Trophoblast cell (in vitro differentiated cells and primary cell): ENCODE results near the gene MCF2L.

Experiments used
- DNase-seq, 2 donors: peaks; one replicate each; pipeline ENCODE4 v3.0.0-alpha.2; 2016
- H2AFZ ChIP-seq: 2 replicates; pipeline ENCODE4 v1.6.1; 2013; ENCODE audit warnings: low read length, moderate library complexity, mild to moderate bottlenecking; ENCODE audit not compliant: insufficient read depth, poor library complexity
- H2AK5ac ChIP-seq: 2 replicates; pipeline ENCODE4 v1.6.1; 2013; ENCODE audit warnings: mild to moderate bottlenecking, low read length
- H2BK120ac ChIP-seq: 2 replicates; pipeline ENCODE4 v1.6.1; 2013; ENCODE audit warnings: low read length, mild to moderate bottlenecking, moderate library complexity; ENCODE audit not compliant: insufficient read depth, poor library complexity
- H2BK12ac ChIP-seq: 2 replicates; pipeline ENCODE4 v1.6.1; 2013; ENCODE audit warnings: mild to moderate bottlenecking, low read length, moderate library complexity
- H2BK5ac ChIP-seq: 2 replicates; pipeline ENCODE4 v1.6.1; 2013; ENCODE audit warnings: low read length, low read depth, moderate library complexity, mild to moderate bottlenecking; ENCODE audit not compliant: poor library complexity
- H3K14ac ChIP-seq: 2 replicates; pipeline ENCODE4 v1.6.1; 2013; ENCODE audit warnings: mild to moderate bottlenecking, low read length
- H3K18ac ChIP-seq: 2 replicates; pipeline ENCODE4 v1.6.1; 2013; ENCODE audit warnings: mild to moderate bottlenecking, low read length
- H3K23ac ChIP-seq: 2 replicates; pipeline ENCODE4 v1.6.1; 2013; ENCODE audit warnings: low read length
- H3K27ac ChIP-seq: 2 replicates; pipeline ENCODE4 v1.5.1; 2013; ENCODE audit warnings: low read depth, mild to moderate bottlenecking, inconsistent platforms, low read length, moderate library complexity
- H3K27me3 ChIP-seq: 2 replicates; pipeline ENCODE4 v1.6.1; 2013; ENCODE audit warnings: inconsistent platforms, mild to moderate bottlenecking, low read length, moderate library complexity; ENCODE audit not compliant: insufficient read depth
- H3K36me3 ChIP-seq, 2 experiments: 1 replicate in 1 of 2; 2 replicates in 1 of 2; pipeline ENCODE4 v1.6.1; 2013; ENCODE audit warnings: low read length in 2 of 2, mild to moderate bottlenecking in 2 of 2, moderate library complexity in 1 of 2; ENCODE audit not compliant: insufficient read depth in 2 of 2, control insufficient read depth in 1 of 2
- H3K4ac ChIP-seq: 2 replicates; pipeline ENCODE4 v1.6.1; 2013; ENCODE audit warnings: low read depth, mild to moderate bottlenecking, low read length, moderate library complexity
- H3K4me1 ChIP-seq, 2 experiments: 1 replicate in 1 of 2; 2 replicates in 1 of 2; pipeline ENCODE4 v1.6.1; 2013; ENCODE audit warnings: low read length in 2 of 2, mild to moderate bottlenecking in 2 of 2, moderate library complexity in 1 of 2; ENCODE audit not compliant: insufficient read depth in 2 of 2, control insufficient read depth in 1 of 2
- H3K4me2 ChIP-seq: 2 replicates; pipeline ENCODE4 v1.6.1; 2013; ENCODE audit warnings: inconsistent platforms, mild to moderate bottlenecking, low read length, moderate library complexity
- H3K4me3 ChIP-seq: 2 replicates; pipeline ENCODE4 v1.5.1; 2013; ENCODE audit warnings: mild to moderate bottlenecking, low read depth, low read length, inconsistent platforms
- H3K79me1 ChIP-seq: one replicate; pipeline ENCODE4 v1.6.1; 2013; ENCODE audit warnings: low read length
- H3K79me2 ChIP-seq: 2 replicates; pipeline ENCODE4 v1.6.1; 2013; ENCODE audit warnings: low read length, mild to moderate bottlenecking; ENCODE audit not compliant: control insufficient read depth, insufficient read depth, poor library complexity
- H3K9ac ChIP-seq: 2 replicates; pipeline ENCODE4 v1.6.1; 2013; ENCODE audit warnings: mild to moderate bottlenecking, low read length
- H3K9me3 ChIP-seq: 2 replicates; pipeline ENCODE4 v1.6.1; 2013; ENCODE audit warnings: low read depth, mild to moderate bottlenecking, control low read depth, inconsistent platforms, low read length; ENCODE audit not compliant: insufficient read depth
- H4K12ac ChIP-seq: 2 replicates; pipeline ENCODE4 v1.6.1; 2013; ENCODE audit warnings: low read depth, mild to moderate bottlenecking, low read length, moderate library complexity
- H4K8ac ChIP-seq: 2 replicates; pipeline ENCODE4 v1.6.1; 2013; ENCODE audit warnings: low read depth, mild to moderate bottlenecking, low read length, moderate library complexity
- H4K91ac ChIP-seq: one replicate; pipeline ENCODE4 v1.6.1; 2013; ENCODE audit warnings: low read depth, mild to moderate bottlenecking, low read length, moderate library complexity
- WGBS: extraction: QIAGEN DNeasy Blood & Tissue Kit; methylation state at CpG from one replicate; pipeline ENCODE4 v1.1.7; 2013; ENCODE audit warnings: missing lambda C conversion rate; ENCODE audit not compliant: insufficient read length, insufficient coverage; ENCODE audit errors: extremely low coverage; 5-methylcytosine and 5-hydroxymethylcytosine counted together

MCF2L gene

GRCh38 chr13:113049521-113049941 lies 80.5 kb downstream of the MCF2L start:
- H3K23ac ChIP-seq: no peak overlapping the region
- WGBS: no CpG with 5 or more reads among the region's 13 CpGs

GRCh38 chr13:113049981-113050380 lies 81.0 kb downstream of the MCF2L start:
- no peak overlapping the region for H3K9ac ChIP-seq
- H4K8ac ChIP-seq: no peak overlapping the region
- WGBS: 100% methylated on average over 3 of the region's 8 CpGs

More at GRCh38 chr13:113049521-113049941, 80.5 kb downstream of the MCF2L start:
- H4K91ac ChIP-seq: no peak overlapping the region
- H3K18ac ChIP-seq: no peak overlapping the region
- no peak overlapping the region for H3K4ac ChIP-seq
- no peak overlapping the region for H3K14ac ChIP-seq
- no peak overlapping the region for H3K9ac ChIP-seq
- H3K79me2 ChIP-seq: no peaks in the 10 kb centered on the region
- DNase-seq: no peak
- H2BK120ac ChIP-seq: no peak overlapping the region
- H3K27ac ChIP-seq: no peak overlapping the region
- H3K79me1 ChIP-seq: no peaks in the 10 kb centered on the region
- peaks cover 2% of the 10 kb centered on the region for H3K9me3 ChIP-seq
- H4K12ac ChIP-seq: no peak overlapping the region
- H3K27me3 ChIP-seq: peaks cover 5% of the 10 kb centered on the region
- H2AK5ac ChIP-seq: no peak overlapping the region
- no peak overlapping the region for H2BK12ac ChIP-seq
- no peak overlapping the region for H2BK5ac ChIP-seq
- H3K4me1 ChIP-seq: no peaks in the 10 kb centered on the region
- H3K36me3 ChIP-seq: no peaks in the 10 kb centered on the region
- H3K4me3 ChIP-seq: no peak overlapping the region
- no peak overlapping the region for H2AFZ ChIP-seq
- H4K8ac ChIP-seq: no peak overlapping the region
- H3K4me2 ChIP-seq: no peak overlapping the region

GRCh38 chr13:113050734-113051431 lies 81.9 kb downstream of the MCF2L start:
- Histone ChIP-seq H3K23ac (no peak overlapping the region), H3K79me2 (no peaks in the 10 kb centered on the region), H3K27ac (no peak overlapping the region), H3K4ac (no peak overlapping the region), H3K9me3 (peaks cover 2% of the 10 kb centered on the region), H2AFZ (no peak overlapping the region), H4K8ac (no peak overlapping the region), H3K27me3 (peaks cover 5% of the 10 kb centered on the region), H4K91ac (no peak overlapping the region), H3K79me1 (no peaks in the 10 kb centered on the region), H2BK120ac (no peak overlapping the region), H2AK5ac (no peak overlapping the region), H3K36me3 (no peaks in the 10 kb centered on the region), H3K18ac (no peak overlapping the region), H4K12ac (no peak overlapping the region), H2BK5ac (no peak overlapping the region), H3K9ac (no peak overlapping the region), H3K4me3 (no peak overlapping the region), H3K4me2 (no peak overlapping the region), H3K14ac (no peak overlapping the region), H2BK12ac (no peak overlapping the region), H3K4me1 (peaks cover 0 to 5% of the 10 kb centered on the region in 2 experiments)
- WGBS: no CpG with 5 or more reads among the region's 48 CpGs
- DNase-seq: no peak

More at GRCh38 chr13:113049981-113050380, 81.0 kb downstream of the MCF2L start:
- Histone ChIP-seq H3K4me3 (peak overlapping the region; percentile 0), H3K9me3 (peaks cover 2% of the 10 kb centered on the region), H2AFZ (no peak overlapping the region), H3K4me1 (no peaks in the 10 kb centered on the region), H4K91ac (no peak overlapping the region), H3K4me2 (no peak overlapping the region), H2BK120ac (no peak overlapping the region), H3K18ac (no peak overlapping the region), H3K4ac (no peak overlapping the region), H3K79me2 (no peaks in the 10 kb centered on the region), H3K27ac (no peak overlapping the region), H3K79me1 (no peaks in the 10 kb centered on the region), H3K36me3 (no peaks in the 10 kb centered on the region), H2AK5ac (no peak overlapping the region), H3K14ac (no peak overlapping the region), H2BK5ac (no peak overlapping the region), H3K27me3 (peaks cover 5% of the 10 kb centered on the region), H3K23ac (no peak overlapping the region), H2BK12ac (no peak overlapping the region), H4K12ac (no peak overlapping the region)
- DNase-seq: no peak

GRCh38 chr13:113051641-113052040 lies 82.6 kb downstream of the MCF2L start:
- Histone ChIP-seq H4K12ac (no peak overlapping the region), H3K4ac (no peak overlapping the region), H4K91ac (no peak overlapping the region), H2BK120ac (no peak overlapping the region), H3K27ac (no peak overlapping the region), H2BK12ac (no peak overlapping the region), H3K9me3 (peaks cover 4% of the 10 kb centered on the region), H2BK5ac (no peak overlapping the region), H3K14ac (no peak overlapping the region), H3K18ac (no peak overlapping the region), H3K27me3 (peaks cover 5% of the 10 kb centered on the region), H3K23ac (no peak overlapping the region), H3K4me1 (peaks cover 0 to 5% of the 10 kb centered on the region in 2 experiments), H3K36me3 (no peaks in the 10 kb centered on the region), H2AFZ (no peak overlapping the region), H2AK5ac (no peak overlapping the region), H3K4me3 (no peak overlapping the region), H4K8ac (no peak overlapping the region), H3K4me2 (no peak overlapping the region), H3K79me2 (no peaks in the 10 kb centered on the region), H3K79me1 (no peaks in the 10 kb centered on the region), H3K9ac (no peak overlapping the region)
- DNase-seq: no peak
- WGBS: no CpG with 5 or more reads among the region's 14 CpGs
